ENCODE results near the gene MACC1.

DNA sequence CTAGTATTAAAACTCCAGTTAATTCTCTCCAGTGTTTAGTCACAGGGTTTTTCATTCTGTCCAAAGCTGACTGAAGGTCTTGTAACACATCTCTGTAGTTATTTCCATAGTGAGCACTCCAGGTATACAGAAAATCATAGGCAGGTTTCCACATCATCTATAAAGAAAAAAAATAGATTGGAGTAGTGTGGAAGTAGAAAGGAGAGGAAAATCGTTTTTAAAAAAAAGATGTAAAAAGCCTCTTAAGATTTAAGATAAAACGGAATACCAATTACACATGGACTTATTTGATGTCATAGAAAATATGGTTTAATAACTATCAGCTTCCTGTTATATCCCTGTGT, 76.2 kb downstream of the MACC1 start:
- TF ChIP-seq, protein P1, sequence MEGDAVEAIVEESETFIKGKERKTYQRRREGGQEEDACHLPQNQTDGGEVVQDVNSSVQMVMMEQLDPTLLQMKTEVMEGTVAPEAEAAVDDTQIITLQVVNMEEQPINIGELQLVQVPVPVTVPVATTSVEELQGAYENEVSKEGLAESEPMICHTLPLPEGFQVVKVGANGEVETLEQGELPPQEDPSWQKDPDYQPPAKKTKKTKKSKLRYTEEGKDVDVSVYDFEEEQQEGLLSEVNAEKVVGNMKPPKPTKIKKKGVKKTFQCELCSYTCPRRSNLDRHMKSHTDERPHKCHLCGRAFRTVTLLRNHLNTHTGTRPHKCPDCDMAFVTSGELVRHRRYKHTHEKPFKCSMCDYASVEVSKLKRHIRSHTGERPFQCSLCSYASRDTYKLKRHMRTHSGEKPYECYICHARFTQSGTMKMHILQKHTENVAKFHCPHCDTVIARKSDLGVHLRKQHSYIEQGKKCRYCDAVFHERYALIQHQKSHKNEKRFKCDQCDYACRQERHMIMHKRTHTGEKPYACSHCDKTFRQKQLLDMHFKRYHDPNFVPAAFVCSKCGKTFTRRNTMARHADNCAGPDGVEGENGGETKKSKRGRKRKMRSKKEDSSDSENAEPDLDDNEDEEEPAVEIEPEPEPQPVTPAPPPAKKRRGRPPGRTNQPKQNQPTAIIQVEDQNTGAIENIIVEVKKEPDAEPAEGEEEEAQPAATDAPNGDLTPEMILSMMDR (optimal IDR thresholded peaks at IDR 0.05 in 1 of 3, IDR thresholded peaks at IDR 0.05 in 1 of 3, conservative IDR thresholded peaks at IDR 0.05 in 1 of 3; ENCODE audit: extremely low read depth in 1 of 3, insufficient read depth in 2 of 3, low read length in 3 of 3): no peak
- no peak for TF ChIP-seq EZH2 (IDR thresholded peaks at IDR 0.05; ENCODE audit: low read length)

All from keratinocyte (primary cell).